ENCODE data around the gene EPHA10.

Gene EPHA10

DNA sequence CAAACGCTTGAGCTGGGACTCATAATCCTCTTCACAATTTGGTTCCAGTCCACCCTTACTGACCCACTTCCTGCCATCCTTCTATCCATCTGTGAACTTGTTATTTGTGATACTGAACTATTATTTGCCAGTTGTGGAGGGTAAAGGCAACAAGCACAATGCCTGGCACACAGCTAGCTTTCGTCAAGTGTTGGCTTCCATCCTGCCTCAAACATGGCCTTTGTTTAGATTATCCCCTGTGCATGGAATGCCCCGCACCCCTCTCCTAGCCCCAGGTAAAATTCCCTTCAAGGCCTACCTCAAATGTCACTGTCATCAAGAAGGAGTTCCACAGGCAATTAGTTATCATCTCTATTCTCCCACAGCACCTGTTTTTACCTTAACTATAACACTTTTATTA is 84.0 kb downstream of the EPHA10 start:
- POLR2A ChIA-PET, result no interaction called here
- Histone ChIP-seq H3K27ac (ENCODE audit: insufficient read depth in 1 of 2, low read depth in 1 of 2, low read length in 2 of 2, poor library complexity in 1 of 2, severe bottlenecking in 2 of 2) (no peak overlapping the region), H3K36me3 (ENCODE audit: control insufficient read depth in 4 of 4, insufficient read depth in 4 of 4, low read length in 3 of 4) (peaks cover 5 to 41% (median 24%) of the 10 kb centered on the region in 4 experiments), H3K27me3 (replicated peaks in 2 of 5; ENCODE audit: control insufficient read depth in 4 of 5, insufficient read depth in 5 of 5, low read length in 4 of 5) (no peaks in the 10 kb centered on the region), H3K9me3 (ENCODE audit: control extremely low read depth in 1 of 5, control insufficient read depth in 4 of 5, insufficient read depth in 2 of 5, low read depth in 1 of 5, low read length in 4 of 5) (no peaks in the 10 kb centered on the region), H3K4me3 (ENCODE audit: control insufficient read depth in 1 of 7, extremely low read depth in 1 of 7, insufficient read depth in 4 of 7, low read depth in 2 of 7, low read length in 6 of 7) (no peak overlapping the region), H3K4me1 (ENCODE audit: control extremely low read depth in 1 of 4, control insufficient read depth in 4 of 4, insufficient read depth in 4 of 4, low read length in 3 of 4) (peaks cover 3 to 9% (median 6%) of the 10 kb centered on the region in 4 experiments)
- WGBS (ENCODE audit: insufficient coverage), result 94% methylated on average over 2 of the region's 3 CpGs
- CTCF ChIA-PET, result interaction anchor here (1.2 to 16.2 kb wide), 7 partner anchors 10 to 98 kb away, joined by 3 to 187 read pairs (median 4); a partner anchor contains a TSS
- no peak for DNase-seq

DNA sequence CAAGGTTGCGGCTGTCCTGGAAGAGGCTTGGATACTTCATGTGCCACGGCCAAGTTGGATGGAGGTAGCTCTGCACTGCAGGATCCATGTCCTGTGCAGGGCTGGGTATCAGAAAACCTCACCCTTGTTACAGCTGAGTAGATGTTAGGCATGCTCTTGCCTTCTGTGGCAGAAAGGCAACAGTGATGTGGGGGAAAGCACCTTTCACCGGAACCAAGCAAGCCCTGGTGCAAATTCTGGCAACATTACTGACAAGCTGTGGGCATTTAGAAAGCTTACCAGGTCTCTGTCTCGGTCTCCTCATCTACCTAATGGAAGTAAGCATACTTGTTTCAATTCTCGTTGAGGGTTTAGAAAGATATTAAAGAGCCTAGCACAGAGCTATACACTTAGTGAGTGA is 87.1 kb downstream of the EPHA10 start:
- Histone ChIP-seq H3K27me3 (replicated peaks in 2 of 5; ENCODE audit: control insufficient read depth in 4 of 5, insufficient read depth in 5 of 5, low read length in 4 of 5) (no peaks in the 10 kb centered on the region), H3K27ac (ENCODE audit: insufficient read depth in 1 of 2, low read depth in 1 of 2, low read length in 2 of 2, poor library complexity in 1 of 2, severe bottlenecking in 2 of 2) (no peak overlapping the region), H3K4me3 (ENCODE audit: control insufficient read depth in 1 of 7, extremely low read depth in 1 of 7, insufficient read depth in 4 of 7, low read depth in 2 of 7, low read length in 6 of 7) (no peak overlapping the region), H3K36me3 (ENCODE audit: control insufficient read depth in 4 of 4, insufficient read depth in 4 of 4, low read length in 3 of 4) (peaks cover 4 to 12% (median 7%) of the 10 kb centered on the region in 4 experiments), H3K9me3 (ENCODE audit: control extremely low read depth in 1 of 5, control insufficient read depth in 4 of 5, insufficient read depth in 2 of 5, low read depth in 1 of 5, low read length in 4 of 5) (no peaks in the 10 kb centered on the region), H3K4me1 (ENCODE audit: control extremely low read depth in 1 of 4, control insufficient read depth in 4 of 4, insufficient read depth in 4 of 4, low read length in 3 of 4) (peaks cover 3 to 17% (median 9%) of the 10 kb centered on the region in 4 experiments)
- ChIA-PET POLR2A (no interaction called here), CTCF (interaction anchor here (16.2 kb wide), 1 partner anchor 74 kb away, joined by 187 read pairs; no protein-coding TSS in a partner anchor)
- DNase-seq, result no peak
- 67% methylated on average over 3 of the region's 5 CpGs for WGBS (ENCODE audit: insufficient coverage)

- peaks cover 0 to 3% (median 0%) of the 10 kb centered on the region in 5 experiments for H3K27me3 ChIP-seq (replicated peaks in 2 of 5; ENCODE audit: control insufficient read depth in 4 of 5, insufficient read depth in 5 of 5, low read length in 4 of 5)
- H3K36me3 ChIP-seq (ENCODE audit: control insufficient read depth in 4 of 4, insufficient read depth in 4 of 4, low read length in 3 of 4), result peaks cover 0 to 9% (median 6%) of the 10 kb centered on the region in 4 experiments
- ChIA-PET POLR2A (no interaction called here), CTCF (interaction anchor here (16.2 kb wide), 1 partner anchor 74 kb away, joined by 187 read pairs; no protein-coding TSS in a partner anchor)
- H3K27ac ChIP-seq (ENCODE audit: insufficient read depth in 1 of 2, low read depth in 1 of 2, low read length in 2 of 2, poor library complexity in 1 of 2, severe bottlenecking in 2 of 2), result no peak overlapping the region
- no peak overlapping the region for H3K4me3 ChIP-seq (ENCODE audit: control insufficient read depth in 1 of 7, extremely low read depth in 1 of 7, insufficient read depth in 4 of 7, low read depth in 2 of 7, low read length in 6 of 7)
- peaks cover 3 to 17% (median 8%) of the 10 kb centered on the region in 4 experiments for H3K4me1 ChIP-seq (ENCODE audit: control extremely low read depth in 1 of 4, control insufficient read depth in 4 of 4, insufficient read depth in 4 of 4, low read length in 3 of 4)
- WGBS (ENCODE audit: insufficient coverage), result 90% methylated on average over 3 of the region's 4 CpGs
- DNase-seq, result no peak
- H3K9me3 ChIP-seq (ENCODE audit: control extremely low read depth in 1 of 5, control insufficient read depth in 4 of 5, insufficient read depth in 2 of 5, low read depth in 1 of 5, low read length in 4 of 5), result no peaks in the 10 kb centered on the region
Measured at GRCh38 chr1:37677143-37677439, 87.8 kb downstream of the EPHA10 start.

- WGBS (ENCODE audit: insufficient coverage), result 60% methylated on average over 11 of the region's 14 CpGs
- H3K9me3 ChIP-seq (ENCODE audit: control extremely low read depth in 1 of 5, control insufficient read depth in 4 of 5, insufficient read depth in 2 of 5, low read depth in 1 of 5, low read length in 4 of 5), result no peaks in the 10 kb centered on the region
- H3K27ac ChIP-seq (ENCODE audit: insufficient read depth in 1 of 2, low read depth in 1 of 2, low read length in 2 of 2, poor library complexity in 1 of 2, severe bottlenecking in 2 of 2), result no peak overlapping the region
- ChIA-PET POLR2A (no interaction called here), CTCF (interaction anchor here (16.2 kb wide), 1 partner anchor 73 kb away, joined by 187 read pairs; no protein-coding TSS in a partner anchor)
- peaks cover 0 to 8% (median 4%) of the 10 kb centered on the region in 4 experiments for H3K36me3 ChIP-seq (ENCODE audit: control insufficient read depth in 4 of 4, insufficient read depth in 4 of 4, low read length in 3 of 4)
- H3K4me3 ChIP-seq (ENCODE audit: control insufficient read depth in 1 of 7, extremely low read depth in 1 of 7, insufficient read depth in 4 of 7, low read depth in 2 of 7, low read length in 6 of 7), result no peak overlapping the region
- peaks cover 0 to 4% (median 0%) of the 10 kb centered on the region in 5 experiments for H3K27me3 ChIP-seq (replicated peaks in 2 of 5; ENCODE audit: control insufficient read depth in 4 of 5, insufficient read depth in 5 of 5, low read length in 4 of 5)
- no peak for DNase-seq
- H3K4me1 ChIP-seq (ENCODE audit: control extremely low read depth in 1 of 4, control insufficient read depth in 4 of 4, insufficient read depth in 4 of 4, low read length in 3 of 4), result peaks cover 3 to 17% (median 8%) of the 10 kb centered on the region in 4 experiments
Measured at GRCh38 chr1:37676281-37677142, 88.4 kb downstream of the EPHA10 start.

- no peaks in the 10 kb centered on the region for H3K36me3 ChIP-seq (ENCODE audit: control insufficient read depth in 4 of 4, insufficient read depth in 4 of 4, low read length in 3 of 4)
- 93% methylated on average over 3 of the region's 10 CpGs for WGBS (ENCODE audit: insufficient coverage)
- H3K27me3 ChIP-seq (replicated peaks in 2 of 5; ENCODE audit: control insufficient read depth in 4 of 5, insufficient read depth in 5 of 5, low read length in 4 of 5), result peaks cover 0 to 16% (median 4%) of the 10 kb centered on the region in 5 experiments
- H3K9me3 ChIP-seq (ENCODE audit: control extremely low read depth in 1 of 5, control insufficient read depth in 4 of 5, insufficient read depth in 2 of 5, low read depth in 1 of 5, low read length in 4 of 5), result no peaks in the 10 kb centered on the region
- no peak overlapping the region for H3K4me3 ChIP-seq (ENCODE audit: control insufficient read depth in 1 of 7, extremely low read depth in 1 of 7, insufficient read depth in 4 of 7, low read depth in 2 of 7, low read length in 6 of 7)
- DNase-seq, result no peak
- CTCF ChIA-PET, result interaction anchor here (1.0 to 16.2 kb wide), 3 partner anchors 10 to 71 kb away, joined by 3 to 187 read pairs (median 3); no protein-coding TSS in a partner anchor
- H3K4me1 ChIP-seq (ENCODE audit: control extremely low read depth in 1 of 4, control insufficient read depth in 4 of 4, insufficient read depth in 4 of 4, low read length in 3 of 4), result peaks cover 3 to 17% (median 8%) of the 10 kb centered on the region in 4 experiments
- POLR2A ChIA-PET, result no interaction called here
- H3K27ac ChIP-seq (ENCODE audit: insufficient read depth in 1 of 2, low read depth in 1 of 2, low read length in 2 of 2, poor library complexity in 1 of 2, severe bottlenecking in 2 of 2), result no peak overlapping the region
Measured at GRCh38 chr1:37673920-37674319, 91.0 kb downstream of the EPHA10 start.

DNA sequence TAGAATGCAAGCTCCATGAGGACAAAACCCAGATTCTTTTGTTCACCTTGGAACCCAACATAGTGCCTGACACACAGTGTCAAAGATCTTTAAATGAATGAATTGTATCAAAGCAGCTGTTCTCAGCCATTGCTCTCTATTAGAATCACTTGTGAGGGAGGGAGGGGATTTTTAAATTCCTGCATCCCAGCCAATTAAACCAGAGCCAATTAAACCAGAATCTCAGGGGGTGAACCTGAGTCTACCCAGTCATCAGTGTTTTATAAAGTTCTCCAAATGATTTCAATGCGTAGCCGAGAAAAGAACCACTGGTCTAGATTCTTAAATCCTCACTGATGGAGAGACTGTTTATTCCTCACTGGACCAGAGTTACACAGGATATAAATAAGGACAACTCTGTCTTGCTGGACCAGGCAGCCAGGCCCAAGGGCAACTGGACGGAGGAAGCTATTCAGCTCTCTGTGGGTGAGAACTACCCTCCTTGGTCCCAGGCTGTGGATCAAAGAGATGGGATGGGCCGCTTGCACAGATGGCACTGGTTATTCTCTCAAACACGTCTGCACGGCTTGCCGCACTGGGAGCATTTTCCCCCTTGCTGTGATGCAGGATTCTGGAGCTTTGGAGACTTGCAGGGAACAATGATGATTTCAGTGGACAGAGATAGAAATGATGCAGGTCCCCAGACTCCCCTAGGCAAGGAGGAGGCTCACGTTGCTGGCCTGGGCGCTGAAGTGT is 92.6 kb downstream of the EPHA10 start:
- ChIA-PET POLR2A (no interaction called here), CTCF (interaction anchor here (1.0 to 16.2 kb wide), 2 partner anchors 10 to 69 kb away, joined by 4 to 187 read pairs; no protein-coding TSS in a partner anchor)
- Histone ChIP-seq H3K27me3 (replicated peaks in 2 of 5; ENCODE audit: control insufficient read depth in 4 of 5, insufficient read depth in 5 of 5, low read length in 4 of 5) (peaks cover 0 to 25% (median 4%) of the 10 kb centered on the region in 5 experiments), H3K36me3 (ENCODE audit: control insufficient read depth in 4 of 4, insufficient read depth in 4 of 4, low read length in 3 of 4) (no peaks in the 10 kb centered on the region), H3K27ac (ENCODE audit: insufficient read depth in 1 of 2, low read depth in 1 of 2, low read length in 2 of 2, poor library complexity in 1 of 2, severe bottlenecking in 2 of 2) (no peak overlapping the region), H3K4me1 (ENCODE audit: control extremely low read depth in 1 of 4, control insufficient read depth in 4 of 4, insufficient read depth in 4 of 4, low read length in 3 of 4) (peaks cover 3 to 17% (median 8%) of the 10 kb centered on the region in 4 experiments), H3K9me3 (ENCODE audit: control extremely low read depth in 1 of 5, control insufficient read depth in 4 of 5, insufficient read depth in 2 of 5, low read depth in 1 of 5, low read length in 4 of 5) (no peaks in the 10 kb centered on the region), H3K4me3 (ENCODE audit: control insufficient read depth in 1 of 7, extremely low read depth in 1 of 7, insufficient read depth in 4 of 7, low read depth in 2 of 7, low read length in 6 of 7) (no peak overlapping the region)
- DNase-seq, result no peak
- 96% methylated on average over 8 of the region's 9 CpGs for WGBS (ENCODE audit: insufficient coverage)
